Central memory CD4-positive, alpha-beta T cell (primary cell): ENCODE data around the gene MLXIP.
"Not testable (repeated sequence)": the region's sequence is repeated elsewhere in the genome, so short reads cannot be mapped to it uniquely, and the experiment has no call there.

Experiments
- DNase-seq: peaks from one replicate; pipeline ENCODE4 v3.0.0; 2022

Gene MLXIP

GRCh38 chr12:122097927-122098756 is 19.6 kb downstream of the MLXIP start:
- DNase-seq: no peak

GRCh38 chr12:122099280-122099749 is 20.8 kb downstream of the MLXIP start:
- DNase-seq: no peak

GRCh38 chr12:122099856-122100255 is 21.3 kb downstream of the MLXIP start:
- DNase-seq: peak; percentile 33

- DNase-seq: no peak
These were observed 22.0 kb downstream of the MLXIP start for GRCh38 chr12:122100568-122100967.

GRCh38 chr12:122102331-122102730 is 23.8 kb downstream of the MLXIP start:
- DNase-seq: no peak

- no peak for DNase-seq
These were observed 26.3 kb downstream of the MLXIP start for GRCh38 chr12:122104844-122105243.

- DNase-seq: not testable (repeated sequence)
These were observed 26.9 kb downstream of the MLXIP start for GRCh38 chr12:122105496-122105895.

GRCh38 chr12:122106843-122107242 is 28.3 kb downstream of the MLXIP start:
- DNase-seq: no peak

- DNase-seq: no peak
These were observed 28.7 kb downstream of the MLXIP start for GRCh38 chr12:122107261-122107660.

- no peak for DNase-seq
These were observed 32.6 kb downstream of the MLXIP start for GRCh38 chr12:122111089-122111641.

GRCh38 chr12:122116707-122117535 is 38.4 kb downstream of the MLXIP start:
- DNase-seq: no peak

- DNase-seq: no peak
These were observed 39.4 kb downstream of the MLXIP start for GRCh38 chr12:122117979-122118378.

GRCh38 chr12:122121341-122121740 is 42.8 kb downstream of the MLXIP start:
- DNase-seq: not testable (repeated sequence)

GRCh38 chr12:122121745-122122144 is 43.2 kb downstream of the MLXIP start:
- no peak for DNase-seq

- DNase-seq: peak; percentile 64
These were observed 44.6 kb downstream of the MLXIP start for GRCh38 chr12:122123051-122123760.

GRCh38 chr12:122123761-122124145 is 45.2 kb downstream of the MLXIP start:
- DNase-seq: no peak

- no peak for DNase-seq
These were observed 45.8 kb downstream of the MLXIP start for GRCh38 chr12:122124370-122124769.

GRCh38 chr12:122125452-122126341 is 47.1 kb downstream of the MLXIP start:
- DNase-seq: no peak

GRCh38 chr12:122126342-122126635 is 47.7 kb downstream of the MLXIP start:
- DNase-seq: no peak

GRCh38 chr12:122126713-122127597 is 48.4 kb downstream of the MLXIP start:
- no peak for DNase-seq

GRCh38 chr12:122127839-122128238 is 49.3 kb downstream of the MLXIP start:
- no peak for DNase-seq
